Measurements from ENCODE around the gene KIF3A. TPM values are rescaled to one million over a fixed set of nuclear protein-coding genes. Genes with fewer than 3 reads are reported as not detected.
A peak's percentile ranks its signal among the peaks of the same experiment; 100 is the strongest.

The KIF3A gene
- total RNA-seq (2021), result 12.9 and 13.2 TPM in 2 replicates
- long read RNA-seq, full-length matches to known transcripts, result 2 of 82 reads
- long read RNA-seq, partial matches to known transcripts, result 73 of 82 reads
- long read RNA-seq, other reads (novel, unspliced or antisense), result 7 of 82 reads

- no peak within 1 kb of the TSS for H4K91ac ChIP-seq (ENCODE audit: insufficient read length, low read depth, low read length)
- H3K18ac ChIP-seq (ENCODE audit: insufficient read length, low read depth, low read length), result no peak within 1 kb of the TSS
- Mint-ChIP-seq H3K4me1 (peaks cover 7 to 15% of the 10 kb centered on the region in 2 experiments), H3K9me3 (peaks cover 0 to 3% of the 10 kb centered on the region in 2 experiments; a peak in 1 of 5 replicates), H3K27ac (no peak within 1 kb of the TSS), H3K36me3 (ENCODE audit: insufficient read depth in 1 of 3, low read depth in 3 of 3) (peaks cover 0 to 5% (median 4%) of the 10 kb centered on the region in 3 experiments; a peak in 3 of 7 replicates), H3K27me3 (ENCODE audit: low read depth) (peaks cover 13% of the 10 kb centered on the region), H3K4me3 (peak within 1 kb of the TSS; percentile 79 to 87)
- no peak within 1 kb of the TSS for H3K27ac ChIP-seq (ENCODE audit: insufficient read length, low read depth, low read length)
- H2BK15ac ChIP-seq (ENCODE audit: low read depth, low read length), result no peak within 1 kb of the TSS
- H3K79me1 ChIP-seq (ENCODE audit: insufficient read depth, low read depth, low read length, poor library complexity, severe bottlenecking), result no peaks in the 10 kb centered on the region
- no peaks in the 10 kb centered on the region for H3K23me2 ChIP-seq (ENCODE audit: insufficient read length, low read depth, low read length, poor library complexity, severe bottlenecking)
- H3K9me3 ChIP-seq (ENCODE audit: control insufficient read depth, low read depth, low read length), result no peaks in the 10 kb centered on the region
- H2AFZ ChIP-seq (ENCODE audit: low read length), result no peak within 1 kb of the TSS
- no peaks in the 10 kb centered on the region for H4K20me1 ChIP-seq (ENCODE audit: control insufficient read depth, insufficient read depth, insufficient read length)
- H4K5ac ChIP-seq (ENCODE audit: insufficient read length, low read depth, low read length), result no peak within 1 kb of the TSS
- H3K4me1 ChIP-seq (ENCODE audit: insufficient read depth, low read length), result no peaks in the 10 kb centered on the region
- H2BK12ac ChIP-seq (ENCODE audit: insufficient read length, low read depth, low read length), result no peak within 1 kb of the TSS
- WGBS (ENCODE audit: extremely low coverage, insufficient read length, low lambda C conversion rate), result no CpG with 5 or more reads among the region's 81 CpGs
- H3K4ac ChIP-seq (ENCODE audit: low read depth, low read length), result no peak within 1 kb of the TSS
- H3K14ac ChIP-seq (ENCODE audit: insufficient read depth, low read length), result no peak within 1 kb of the TSS
- H3K4me2 ChIP-seq (ENCODE audit: insufficient read depth, insufficient read length, low read length), result peak within 1 kb of the TSS; percentile 77
- no peaks in the 10 kb centered on the region for H3K79me2 ChIP-seq (ENCODE audit: insufficient read depth, low read length)
- no peak within 1 kb of the TSS for H3K23ac ChIP-seq (ENCODE audit: insufficient read length, low read depth, low read length)
- no peak within 1 kb of the TSS for H2AK5ac ChIP-seq (ENCODE audit: insufficient read length, low read length)
- H3T11ph ChIP-seq (ENCODE audit: low read length), result no peak within 1 kb of the TSS
- no peak; the same call in 2 of the 3 replicates for TF ChIP-seq CTCF (conservative IDR thresholded peaks at IDR 0.05)
- no peak within 1 kb of the TSS for H2BK5ac ChIP-seq (ENCODE audit: insufficient read length, low read length)
- H3K27me3 ChIP-seq (ENCODE audit: insufficient read depth, low read length), result no peaks in the 10 kb centered on the region
- H3K9ac ChIP-seq (ENCODE audit: extremely low read depth, insufficient read length, low read length), result no peak within 1 kb of the TSS
- H2BK20ac ChIP-seq (ENCODE audit: low read depth, low read length, poor library complexity, severe bottlenecking), result no peak within 1 kb of the TSS
- no peak within 1 kb of the TSS for H4K8ac ChIP-seq (replicated peaks; ENCODE audit: insufficient read length, low read depth, low read length)
- no peak within 1 kb of the TSS for H2BK120ac ChIP-seq (ENCODE audit: low read depth, low read length, poor library complexity, severe bottlenecking)
- DNase-seq, result peak; percentile 99
- no peak within 1 kb of the TSS for H3K56ac ChIP-seq (ENCODE audit: insufficient read length, low read depth, low read length)
Observed at GRCh38 chr5:132736853-132737833, at the start of gene KIF3A. TSS of gene KIF3A (minus strand) at chr5:132737546. CDS start at chr5:132737419, 127 bp downstream.
